HUES6 (cell line): Measurements from ENCODE around the gene KCNAB1.
"Not testable (repeated sequence)": the region's sequence is repeated elsewhere in the genome, so short reads cannot be mapped to it uniquely, and the experiment has no call there.

ENCODE experiments used
- H3K27ac ChIP-seq: 2 replicates; pipeline ENCODE4 v1.7.0; 2013; ENCODE audit warnings: low read depth, mild to moderate bottlenecking, low read length, inconsistent platforms
- H3K27me3 ChIP-seq: 2 replicates; pipeline ENCODE4 v1.6.1; 2013; ENCODE audit warnings: low read length; ENCODE audit not compliant: control insufficient read depth, insufficient read depth
- H3K36me3 ChIP-seq: 2 replicates; pipeline ENCODE4 v1.6.1; 2013; ENCODE audit warnings: low read length; ENCODE audit not compliant: control insufficient read depth, insufficient read depth
- H3K4me1 ChIP-seq: 2 replicates; pipeline ENCODE4 v1.6.1; 2013; ENCODE audit warnings: low read length; ENCODE audit not compliant: control insufficient read depth, insufficient read depth
- H3K4me3 ChIP-seq: 2 replicates; pipeline ENCODE4 v1.5.1; 2013; ENCODE audit warnings: low read depth, low read length
- H3K9ac ChIP-seq: one replicate; pipeline ENCODE4 v1.6.1; 2013; ENCODE audit warnings: mild to moderate bottlenecking, low read length
- H3K9me3 ChIP-seq: 2 replicates; pipeline ENCODE4 v1.6.1; 2013; ENCODE audit warnings: low read depth, low read length; ENCODE audit not compliant: control insufficient read depth, insufficient read depth

Gene KCNAB1

DNA sequence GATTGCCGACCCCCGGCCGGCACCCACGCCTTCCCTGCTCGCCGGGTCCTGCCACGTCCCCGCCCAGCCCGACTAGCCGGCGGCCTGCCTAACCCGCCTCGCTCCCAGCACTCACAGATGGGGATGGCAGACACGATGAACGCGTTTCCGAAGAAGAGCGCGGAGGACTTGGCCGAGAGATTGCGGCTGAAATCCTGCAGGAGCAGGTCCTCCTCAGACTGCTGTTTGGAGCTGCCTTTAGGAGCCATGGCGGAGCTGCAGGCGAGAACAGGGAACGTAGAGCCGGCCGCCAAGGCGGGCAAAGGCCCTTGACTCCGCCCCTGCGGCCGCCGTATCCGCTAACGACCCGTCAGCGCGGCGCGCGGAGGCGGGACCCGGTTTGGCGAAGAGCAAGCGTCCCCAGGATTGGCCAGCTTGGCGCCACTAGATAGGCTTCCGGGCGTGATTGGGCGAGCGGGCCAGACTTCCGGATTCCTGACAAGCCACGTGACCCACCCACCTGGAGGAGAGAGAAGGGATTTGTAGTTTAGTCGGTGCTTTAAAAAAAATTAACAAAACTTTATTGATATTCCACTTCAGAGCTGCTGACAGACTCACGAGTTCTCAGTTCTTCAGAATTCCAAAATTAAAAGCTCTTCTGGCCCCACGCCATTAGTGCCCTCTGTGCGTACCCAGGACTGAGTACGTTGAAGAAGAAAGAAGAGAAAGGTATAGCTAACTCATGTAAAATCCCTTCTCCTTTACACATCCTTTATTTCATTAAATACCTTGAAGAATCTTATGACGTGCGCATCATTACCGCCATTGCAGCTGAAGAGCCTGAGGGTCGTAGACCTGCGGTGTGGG lies 434.7 kb downstream of the KCNAB1 start, which contains the start of gene SSR3:
SSR3 (minus strand) TSS at position 276 of the 846 bp plus-strand sequence; CDS start at position 248, 28 bp downstream.
- Histone ChIP-seq H3K4me1 (peaks cover 12% of the 10 kb centered on the region), H3K27me3 (no peaks in the 10 kb centered on the region), H3K9me3 (no peaks in the 10 kb centered on the region), H3K9ac (peak within 1 kb of the TSS; percentile 98), H3K4me3 (peak within 1 kb of the TSS; percentile 98), H3K27ac (peak within 1 kb of the TSS; percentile 85), H3K36me3 (peaks cover 35% of the 10 kb centered on the region)

DNA sequence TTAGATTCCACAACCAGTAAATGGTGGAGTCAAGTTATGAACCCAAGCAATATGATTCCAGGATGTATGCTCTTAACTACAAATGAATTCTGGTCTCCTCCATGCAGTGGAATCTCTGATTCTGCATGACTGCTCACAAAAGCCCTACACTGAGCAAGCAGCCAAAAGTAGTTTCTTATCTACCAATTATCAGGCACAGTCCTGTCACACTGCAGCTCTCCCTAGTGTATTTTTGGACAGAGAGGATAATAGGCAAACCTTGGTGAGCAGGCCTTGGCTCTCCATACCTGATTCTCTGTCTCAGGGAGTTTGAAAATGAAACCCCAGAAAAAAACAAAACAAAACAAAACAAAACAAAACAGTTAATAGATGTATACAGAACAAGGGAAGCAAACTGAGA lies 438.0 kb downstream of the KCNAB1 start:
- H3K4me1 ChIP-seq, result peaks cover 5% of the 10 kb centered on the region
- H3K9me3 ChIP-seq, result no peaks in the 10 kb centered on the region
- H3K9ac ChIP-seq, result no peak overlapping the region
- no peak overlapping the region for H3K27ac ChIP-seq
- no peaks in the 10 kb centered on the region for H3K27me3 ChIP-seq
- peaks cover 2% of the 10 kb centered on the region for H3K36me3 ChIP-seq
- no peak overlapping the region for H3K4me3 ChIP-seq

DNA sequence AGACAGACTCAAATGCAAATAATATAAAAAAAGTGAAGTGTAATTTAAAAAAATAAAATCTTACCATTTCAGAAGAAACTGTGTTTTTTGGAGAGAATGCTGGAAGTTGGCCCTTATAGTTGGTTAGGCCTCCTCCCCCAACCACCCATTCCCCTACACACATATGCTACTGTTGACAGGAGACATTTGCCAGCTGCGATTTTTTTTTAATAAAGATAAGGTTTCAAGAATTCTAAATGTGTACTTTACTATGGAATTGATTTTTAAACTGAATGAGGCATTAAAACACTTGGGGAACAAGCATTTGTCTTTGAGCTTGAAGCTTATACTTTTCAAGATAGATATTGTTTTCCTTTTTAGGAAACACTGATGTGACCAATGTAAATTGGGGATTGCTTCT lies 438.9 kb downstream of the KCNAB1 start:
- Histone ChIP-seq H3K4me1 (no peaks in the 10 kb centered on the region), H3K4me3 (no peak overlapping the region), H3K27me3 (no peaks in the 10 kb centered on the region), H3K27ac (no peak overlapping the region), H3K36me3 (no peaks in the 10 kb centered on the region), H3K9ac (no peak overlapping the region), H3K9me3 (no peaks in the 10 kb centered on the region)

DNA sequence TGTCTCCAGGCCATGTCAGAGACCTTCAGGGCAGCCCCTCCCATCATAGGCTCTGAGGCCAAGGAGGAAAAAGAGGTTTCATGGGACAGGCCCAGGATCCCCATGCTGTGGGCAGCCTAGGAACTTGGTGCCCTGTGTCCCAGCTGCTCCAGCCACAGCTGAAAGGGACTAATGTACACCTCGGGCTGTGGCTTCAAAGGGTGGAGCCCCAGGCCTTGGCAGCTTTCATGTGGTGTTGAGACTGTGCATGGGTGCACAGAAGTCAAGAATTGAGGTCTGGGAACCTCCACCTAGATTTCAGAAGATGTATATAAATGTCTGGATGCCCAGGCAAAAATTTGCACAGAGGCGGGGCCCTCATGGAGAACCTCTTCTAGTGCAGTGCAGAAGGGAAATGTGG lies 441.2 kb downstream of the KCNAB1 start:
- H3K36me3 ChIP-seq, result no peaks in the 10 kb centered on the region
- no peaks in the 10 kb centered on the region for H3K4me1 ChIP-seq
- no peaks in the 10 kb centered on the region for H3K27me3 ChIP-seq
- no peak overlapping the region for H3K4me3 ChIP-seq
- no peak overlapping the region for H3K9ac ChIP-seq
- no peak overlapping the region for H3K27ac ChIP-seq
- H3K9me3 ChIP-seq, result no peaks in the 10 kb centered on the region

DNA sequence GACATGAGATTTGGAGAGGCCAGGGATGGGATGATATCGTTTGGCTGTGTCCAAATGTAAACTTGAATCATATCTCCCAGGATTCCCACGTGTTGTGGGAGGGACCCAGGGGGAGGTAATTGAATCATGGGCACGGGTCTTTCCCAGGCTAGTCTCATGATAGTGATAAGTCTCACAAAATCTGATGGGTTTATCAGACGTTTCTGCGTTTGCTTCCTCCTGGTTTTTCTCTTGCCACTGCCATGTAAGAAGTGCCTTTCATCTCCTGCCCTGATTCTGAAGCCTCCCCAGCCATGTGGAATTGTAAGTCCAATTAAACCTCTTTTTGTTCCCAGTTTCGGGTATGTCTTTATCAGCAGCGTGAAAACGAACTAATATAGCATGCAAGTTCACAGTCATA lies 442.1 kb downstream of the KCNAB1 start:
- H3K9me3 ChIP-seq, H3K4me3 ChIP-seq, H3K4me1 ChIP-seq, H3K9ac ChIP-seq, H3K36me3 ChIP-seq, H3K27ac ChIP-seq, H3K27me3 ChIP-seq: not testable (repeated sequence)

DNA sequence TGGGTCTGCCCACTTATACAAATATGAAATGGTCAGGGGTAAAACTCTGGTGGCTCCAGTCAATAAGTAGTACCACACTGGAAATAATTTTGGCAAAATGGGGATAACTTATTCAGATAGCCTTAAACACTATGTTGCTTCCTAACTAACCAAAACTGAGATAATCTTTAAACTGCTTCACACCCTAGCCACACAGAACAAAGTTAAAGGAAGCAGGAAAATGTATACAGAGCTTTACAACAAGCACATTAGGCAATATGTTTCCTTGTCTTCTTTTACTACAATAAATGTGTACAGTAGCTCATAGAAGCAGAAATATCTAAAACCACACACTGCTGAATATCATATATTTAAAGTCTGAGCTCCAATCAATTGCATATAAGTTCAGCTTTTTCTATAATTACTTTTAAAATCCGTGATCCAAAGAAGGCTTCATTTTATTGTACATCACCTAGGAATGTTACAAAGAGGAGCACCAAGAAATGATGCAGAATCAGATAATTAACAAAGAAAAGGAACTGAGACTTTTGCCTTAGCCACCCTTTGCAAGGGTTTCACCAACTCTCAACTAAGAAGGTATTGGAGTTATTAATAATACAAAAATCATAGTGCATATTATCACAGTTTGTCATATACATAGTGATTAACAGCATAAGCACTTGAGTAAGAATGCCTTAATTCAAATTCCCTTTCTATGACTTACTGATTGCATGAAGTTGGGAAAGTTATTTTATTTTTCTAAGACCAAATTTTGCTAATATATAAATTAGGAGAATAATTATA lies 443.7 kb downstream of the KCNAB1 start:
- Histone ChIP-seq H3K27me3 (no peaks in the 10 kb centered on the region), H3K4me1 (no peaks in the 10 kb centered on the region), H3K9ac (no peak overlapping the region), H3K27ac (no peak overlapping the region), H3K9me3 (no peaks in the 10 kb centered on the region), H3K36me3 (no peaks in the 10 kb centered on the region), H3K4me3 (no peak overlapping the region)

DNA sequence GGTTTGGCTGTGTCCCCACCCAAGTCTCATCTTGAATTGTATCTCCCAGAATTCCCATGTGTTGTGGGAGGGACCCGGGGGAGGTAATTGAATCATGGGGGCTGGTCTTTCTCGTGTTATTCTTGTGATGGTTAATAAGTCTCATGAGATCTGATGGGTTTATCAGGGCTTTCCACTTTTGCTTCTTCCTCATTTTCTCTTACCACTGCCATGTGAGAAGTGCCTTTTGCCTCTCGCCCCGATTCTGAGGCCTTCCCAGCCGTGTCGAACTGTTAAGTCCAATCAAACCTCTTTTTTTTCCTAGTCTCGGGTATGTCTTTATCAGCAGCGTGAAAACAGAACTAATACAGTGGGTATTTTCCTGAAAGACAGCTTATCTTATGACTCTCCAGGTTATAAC lies 448.6 kb downstream of the KCNAB1 start:
- not testable (repeated sequence) for H3K9ac ChIP-seq, H3K9me3 ChIP-seq, H3K4me1 ChIP-seq, H3K27me3 ChIP-seq, H3K4me3 ChIP-seq, H3K36me3 ChIP-seq, H3K27ac ChIP-seq

DNA sequence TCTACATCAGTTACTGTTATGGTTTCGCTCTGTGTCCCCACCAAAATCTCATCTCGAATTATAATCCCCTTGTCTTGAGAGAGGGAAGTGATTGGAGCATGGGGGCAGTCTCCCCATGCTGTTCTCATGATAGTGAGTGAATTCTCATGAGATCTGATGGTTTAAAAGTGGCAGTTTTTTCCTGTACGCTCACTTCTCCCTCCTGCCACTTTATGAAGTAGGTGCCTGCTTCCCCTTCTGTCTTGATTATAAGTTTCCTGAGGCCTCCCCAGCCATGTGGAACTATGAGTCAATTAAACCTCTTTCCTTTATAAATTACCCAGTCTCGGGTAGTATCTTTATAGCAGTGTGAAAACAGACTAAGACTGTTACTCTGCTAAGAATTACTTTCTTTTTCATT lies 449.5 kb downstream of the KCNAB1 start:
- H3K4me1 ChIP-seq, H3K4me3 ChIP-seq, H3K27ac ChIP-seq, H3K27me3 ChIP-seq, H3K9ac ChIP-seq, H3K9me3 ChIP-seq, H3K36me3 ChIP-seq: not testable (repeated sequence)

DNA sequence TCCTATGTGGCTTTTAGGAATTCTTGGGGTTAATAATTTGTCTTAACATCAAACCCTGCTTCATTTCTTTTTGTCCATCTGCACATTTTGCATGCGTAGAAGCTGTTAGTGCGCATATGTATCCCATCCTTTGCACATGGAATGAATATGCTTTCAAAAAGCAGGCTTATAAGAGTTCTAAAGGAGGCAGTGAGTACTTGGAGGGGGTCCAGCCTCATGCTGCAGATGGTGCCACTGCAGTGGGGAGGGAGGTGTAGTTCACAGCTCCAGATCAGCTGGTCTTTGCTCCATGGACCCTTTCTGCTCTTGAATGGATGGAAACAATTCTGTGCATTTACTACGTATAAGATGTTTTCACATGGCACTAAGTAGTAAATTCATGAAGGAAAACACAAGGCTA lies 455.3 kb downstream of the KCNAB1 start:
- H3K4me1 ChIP-seq, result no peaks in the 10 kb centered on the region
- H3K9me3 ChIP-seq, result no peaks in the 10 kb centered on the region
- no peaks in the 10 kb centered on the region for H3K27me3 ChIP-seq
- no peak overlapping the region for H3K4me3 ChIP-seq
- H3K27ac ChIP-seq, result no peak overlapping the region
- H3K9ac ChIP-seq, result no peak overlapping the region
- no peaks in the 10 kb centered on the region for H3K36me3 ChIP-seq

DNA sequence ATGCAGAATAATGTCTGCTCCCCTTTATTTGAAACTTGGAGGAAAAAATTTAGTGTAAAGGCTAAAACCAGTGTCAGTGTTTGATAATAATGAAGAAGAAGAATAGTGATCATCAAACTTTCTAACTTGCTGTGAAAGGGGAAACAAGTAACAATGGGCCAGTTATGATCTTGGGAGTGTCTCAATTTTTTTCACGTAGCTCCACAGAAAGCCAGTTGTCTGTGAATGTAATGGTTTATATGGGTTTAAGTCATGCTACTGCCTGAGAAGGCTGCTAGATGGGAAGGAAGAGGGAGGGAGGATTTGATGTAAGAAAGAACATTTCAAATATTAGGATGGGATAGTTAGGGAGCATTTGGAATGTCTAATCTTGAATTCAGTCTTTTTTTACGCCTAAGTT lies 455.7 kb downstream of the KCNAB1 start:
- no peak overlapping the region for H3K4me3 ChIP-seq
- no peak overlapping the region for H3K9ac ChIP-seq
- no peak overlapping the region for H3K27ac ChIP-seq
- no peaks in the 10 kb centered on the region for H3K36me3 ChIP-seq
- H3K9me3 ChIP-seq, result no peaks in the 10 kb centered on the region
- H3K27me3 ChIP-seq, result no peaks in the 10 kb centered on the region
- no peaks in the 10 kb centered on the region for H3K4me1 ChIP-seq

DNA sequence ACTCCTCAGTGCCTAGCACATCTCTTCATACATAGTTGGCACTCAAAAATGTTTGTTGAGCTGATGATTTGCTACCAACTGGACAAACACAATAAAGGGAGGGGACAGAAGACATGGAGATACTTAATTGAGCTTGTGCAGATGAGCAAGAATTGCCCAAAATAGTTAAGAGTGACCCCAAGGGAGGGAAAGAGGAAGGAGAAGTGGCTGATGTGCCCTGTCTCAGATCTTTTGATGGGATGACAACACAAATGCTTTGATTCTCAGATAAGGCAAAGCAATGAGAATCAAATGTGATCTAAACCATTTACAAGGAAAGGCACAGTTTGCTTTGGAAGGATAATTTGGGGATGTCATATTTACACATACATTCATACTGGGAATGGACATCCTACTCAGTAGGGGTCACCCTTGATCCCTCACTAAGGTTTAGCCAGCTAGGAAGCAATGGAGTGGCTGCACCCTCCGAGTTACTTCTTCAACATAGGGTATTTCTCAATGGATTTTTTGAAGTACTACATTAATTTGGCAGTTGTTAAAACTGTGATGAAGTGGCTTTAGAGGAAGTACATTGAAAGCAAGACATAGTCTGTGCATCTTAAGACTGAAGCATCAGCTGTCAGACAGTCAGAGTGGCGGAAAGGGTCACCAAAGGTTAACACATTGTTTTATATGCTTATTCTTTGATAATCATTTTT lies 456.4 kb downstream of the KCNAB1 start:
- no peak overlapping the region for H3K27ac ChIP-seq

More for the DNA sequence above, 456.4 kb downstream of the KCNAB1 start:
- Histone ChIP-seq H3K9me3 (no peaks in the 10 kb centered on the region), H3K4me3 (no peak overlapping the region), H3K36me3 (no peaks in the 10 kb centered on the region), H3K9ac (no peak overlapping the region), H3K27me3 (no peaks in the 10 kb centered on the region), H3K4me1 (no peaks in the 10 kb centered on the region)
